Chondrocyte (in vitro differentiated cells): ENCODE data around the gene WASF3. TPM values are rescaled to one million over a fixed set of nuclear protein-coding genes. Genes with fewer than 3 reads are reported as not detected.

ENCODE experiments used
- DNase-seq: peaks from one replicate; pipeline ENCODE4 v3.0.0; 2021; ENCODE audit warnings: mixed read lengths, low spot score
- H3K27ac Mint-ChIP-seq: one replicate; pipeline ENCODE4 v1.8.0; 2021; ENCODE audit warnings: mild to moderate bottlenecking, moderate library complexity, mixed read lengths; ENCODE audit not compliant: unreplicated experiment
- H3K27me3 Mint-ChIP-seq: 2 replicates; pipeline ENCODE4 v1.8.0; 2021; ENCODE audit warnings: low read depth, mixed read lengths
- H3K36me3 Mint-ChIP-seq: 2 replicates; pipeline ENCODE4 v1.8.0; 2021; ENCODE audit warnings: low read depth, mixed read lengths
- H3K4me1 Mint-ChIP-seq: 2 replicates; pipeline ENCODE4 v1.8.0; 2021; ENCODE audit warnings: low read depth, mild to moderate bottlenecking, mixed read lengths
- H3K4me3 Mint-ChIP-seq: one replicate; pipeline ENCODE4 v1.8.0; 2021; ENCODE audit warnings: mild to moderate bottlenecking, moderate library complexity, mixed read lengths; ENCODE audit not compliant: unreplicated experiment
- H3K9me3 Mint-ChIP-seq: 2 replicates; pipeline ENCODE4 v1.8.0; 2021; ENCODE audit warnings: low read depth, mixed read lengths
- CTCF ChIP-seq: fragments of 200-600 bp; sonication (generic); IDR thresholded peaks from 2 replicates; pipeline ENCODE4 v1.5.0; 2021; ENCODE audit warnings: antibody characterized with exemption, mild to moderate bottlenecking, moderate library complexity
- total RNA-seq: library from RNA; stranded (reverse); gene quantifications from 3 replicates; pipeline ENCODE4 v1.2.1, GENCODE V29; 2021

Gene WASF3
- total RNA-seq, 1 donor from 2014 or later, result 23.6 TPM

- Mint-ChIP-seq H3K36me3 (no peaks in the 10 kb centered on the region), H3K9me3 (no peaks in the 10 kb centered on the region), H3K4me1 (peaks cover 33% of the 10 kb centered on the region), H3K4me3 (no peak overlapping the region), H3K27ac (no peak overlapping the region), H3K27me3 (no peaks in the 10 kb centered on the region)
- DNase-seq, result no peak
- TF ChIP-seq CTCF, result peak; percentile 34
These were observed 48.4 kb downstream of the WASF3 start for GRCh38 chr13:26605845-26606244.

- peaks cover 26% of the 10 kb centered on the region for H3K4me1 Mint-ChIP-seq
- H3K9me3 Mint-ChIP-seq, result no peaks in the 10 kb centered on the region
- DNase-seq, result no peak
- H3K36me3 Mint-ChIP-seq, result no peaks in the 10 kb centered on the region
- H3K4me3 Mint-ChIP-seq, result no peak overlapping the region
- no peak overlapping the region for H3K27ac Mint-ChIP-seq
- H3K27me3 Mint-ChIP-seq, result no peaks in the 10 kb centered on the region
- TF ChIP-seq CTCF, result no peak
These were observed 49.1 kb downstream of the WASF3 start for GRCh38 chr13:26606631-26607030.

- no peak for DNase-seq
- Mint-ChIP-seq H3K4me3 (no peak overlapping the region), H3K9me3 (no peaks in the 10 kb centered on the region), H3K36me3 (peaks cover 3% of the 10 kb centered on the region), H3K27ac (no peak overlapping the region), H3K4me1 (peaks cover 9% of the 10 kb centered on the region), H3K27me3 (no peaks in the 10 kb centered on the region)
- no peak for TF ChIP-seq CTCF
These were observed 57.2 kb downstream of the WASF3 start for GRCh38 chr13:26614721-26615120.

- H3K27me3 Mint-ChIP-seq, result no peaks in the 10 kb centered on the region
- no peak overlapping the region for H3K4me3 Mint-ChIP-seq
- peaks cover 6% of the 10 kb centered on the region for H3K36me3 Mint-ChIP-seq
- no peak for TF ChIP-seq CTCF
- no peaks in the 10 kb centered on the region for H3K9me3 Mint-ChIP-seq
- H3K27ac Mint-ChIP-seq, result no peak overlapping the region
- H3K4me1 Mint-ChIP-seq, result peaks cover 9% of the 10 kb centered on the region
- DNase-seq, result no peak
These were observed 58.6 kb downstream of the WASF3 start for GRCh38 chr13:26616126-26616525.

- H3K4me3 Mint-ChIP-seq, result no peak overlapping the region
- H3K36me3 Mint-ChIP-seq, result peaks cover 15% of the 10 kb centered on the region
- no peak for DNase-seq
- H3K27me3 Mint-ChIP-seq, result no peaks in the 10 kb centered on the region
- peaks cover 9% of the 10 kb centered on the region for H3K4me1 Mint-ChIP-seq
- H3K27ac Mint-ChIP-seq, result no peak overlapping the region
- H3K9me3 Mint-ChIP-seq, result peaks cover 5% of the 10 kb centered on the region
- TF ChIP-seq CTCF, result no peak
These were observed 61.2 kb downstream of the WASF3 start for GRCh38 chr13:26618726-26619125.
